NCI-H1694 (cell line): ENCODE data around the gene CMSS1.

Experiments used
- DNase-seq: peaks from one replicate; lab custom pipeline; 2025; lab: John Stamatoyannopoulos, UW

Gene CMSS1

DNA sequence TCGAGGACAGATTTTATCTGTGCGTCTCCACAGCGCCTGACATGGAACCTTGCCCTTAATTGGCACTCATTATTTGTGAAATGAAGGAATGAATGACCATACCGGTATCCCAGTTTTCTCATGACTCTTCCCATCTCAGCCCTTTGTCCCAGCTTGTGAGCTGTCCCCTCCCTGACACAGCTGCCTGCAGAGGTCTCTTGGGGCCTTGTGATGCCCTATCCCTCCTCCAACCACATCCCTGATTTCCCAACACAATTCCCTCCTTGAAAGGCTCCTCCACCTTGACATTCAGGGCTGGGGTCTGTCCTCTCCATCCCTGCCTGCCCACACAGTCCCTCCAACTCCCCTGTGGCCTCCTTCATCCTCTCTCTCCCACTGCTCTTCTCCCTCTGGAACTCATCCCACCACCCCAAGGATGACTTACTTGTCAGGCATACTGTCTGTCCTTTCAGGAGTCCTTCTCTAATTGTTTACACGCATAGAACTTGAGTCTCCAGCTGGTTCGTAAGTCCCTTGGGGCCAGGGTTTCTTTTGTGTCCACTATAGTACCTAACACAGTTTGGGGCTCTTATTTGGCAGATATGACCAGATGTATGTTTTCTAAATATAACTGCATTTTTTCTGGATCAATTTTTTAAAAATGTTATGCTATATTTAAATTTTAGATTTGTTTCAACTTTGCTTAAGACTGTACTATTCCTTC lies 332.2 kb downstream of the CMSS1 start:
- DNase-seq, result no peak

DNA sequence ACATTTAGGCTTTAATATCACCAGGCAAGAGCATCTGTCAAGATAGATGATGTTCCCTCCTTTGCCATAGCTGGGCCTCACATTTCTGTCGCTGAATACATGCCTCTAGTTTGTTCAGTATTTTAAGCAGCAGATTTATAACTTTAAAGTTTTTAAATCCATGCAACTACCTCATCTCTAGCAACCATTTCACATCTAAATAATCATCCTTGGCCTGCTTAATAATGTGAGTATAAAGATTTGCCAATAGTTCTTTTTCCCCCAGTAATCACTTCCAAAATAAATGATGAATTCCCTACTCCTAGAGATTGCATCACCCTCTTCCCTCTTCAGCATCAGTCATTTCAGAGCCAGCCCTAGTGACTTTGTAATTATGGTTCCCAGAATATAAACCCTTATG lies 332.8 kb downstream of the CMSS1 start:
- no peak for DNase-seq

DNA sequence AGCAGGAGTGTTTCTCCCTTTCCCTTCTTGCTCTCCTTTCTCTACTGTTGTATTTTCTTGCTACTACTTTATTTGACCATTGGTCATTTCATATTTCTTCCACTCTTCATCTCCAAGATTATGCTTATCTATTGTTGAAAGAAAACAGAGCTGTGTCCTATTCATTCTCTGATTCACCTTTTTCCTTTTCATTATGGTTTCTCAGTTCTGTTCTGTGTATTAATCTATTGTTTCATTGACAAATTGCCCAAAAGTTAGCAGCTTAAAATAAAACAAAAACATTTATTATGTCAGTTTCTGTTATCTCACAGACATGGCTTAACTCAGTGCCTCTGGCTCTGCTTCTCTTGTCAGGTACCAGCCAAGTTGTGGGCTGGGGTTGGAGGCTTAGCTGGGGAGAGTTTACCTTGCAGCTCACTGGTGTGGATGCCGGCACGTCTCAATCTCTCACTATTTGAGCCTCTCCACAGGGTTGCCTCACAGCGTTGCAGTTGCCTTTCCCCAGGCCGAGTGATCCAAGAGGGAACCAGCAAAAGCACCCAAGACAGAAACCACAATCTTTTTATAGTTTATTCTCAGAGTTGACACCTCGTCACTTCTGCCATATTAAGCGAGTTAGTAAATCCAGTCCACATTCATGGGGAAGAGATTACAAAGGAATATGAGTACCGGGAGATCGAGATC lies 333.5 kb downstream of the CMSS1 start:
- no peak for DNase-seq

DNA sequence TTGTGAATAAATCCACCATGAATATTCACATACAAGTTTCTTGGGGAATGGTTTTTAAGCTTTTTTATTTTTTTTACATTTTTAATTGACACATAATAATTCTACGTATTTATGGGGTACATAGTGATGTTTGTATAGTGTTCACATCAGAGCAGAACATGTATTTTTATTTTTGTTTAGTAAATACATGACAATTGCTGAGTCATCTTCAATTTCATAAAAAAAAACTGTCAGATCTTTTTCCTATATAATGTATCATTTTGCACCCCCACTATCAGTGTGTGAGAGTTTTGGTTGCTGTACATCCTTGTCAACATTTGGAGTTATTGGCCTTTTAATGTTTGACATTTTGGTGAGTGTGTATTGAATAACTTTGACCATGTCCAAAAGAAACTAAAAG lies 336.5 kb downstream of the CMSS1 start:
- no peak for DNase-seq

DNA sequence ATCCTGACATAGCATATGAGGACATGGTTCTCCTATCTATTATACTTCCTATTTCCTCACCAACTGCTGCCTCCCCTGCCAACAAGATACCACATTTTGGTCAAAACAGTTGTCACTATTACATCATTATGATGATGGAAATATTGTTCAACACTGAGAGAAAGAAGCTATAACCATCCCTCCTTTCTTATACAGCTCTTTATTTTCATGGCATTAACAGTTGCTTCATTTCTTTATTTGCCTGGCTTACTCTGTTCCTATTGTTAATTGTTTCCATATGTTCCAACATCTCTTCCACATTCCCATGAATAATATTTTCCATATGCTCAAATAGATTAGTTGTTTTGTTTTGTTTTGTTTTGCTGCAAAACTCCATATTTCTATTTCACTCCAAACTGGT lies 337.5 kb downstream of the CMSS1 start:
- DNase-seq, result no peak

DNA sequence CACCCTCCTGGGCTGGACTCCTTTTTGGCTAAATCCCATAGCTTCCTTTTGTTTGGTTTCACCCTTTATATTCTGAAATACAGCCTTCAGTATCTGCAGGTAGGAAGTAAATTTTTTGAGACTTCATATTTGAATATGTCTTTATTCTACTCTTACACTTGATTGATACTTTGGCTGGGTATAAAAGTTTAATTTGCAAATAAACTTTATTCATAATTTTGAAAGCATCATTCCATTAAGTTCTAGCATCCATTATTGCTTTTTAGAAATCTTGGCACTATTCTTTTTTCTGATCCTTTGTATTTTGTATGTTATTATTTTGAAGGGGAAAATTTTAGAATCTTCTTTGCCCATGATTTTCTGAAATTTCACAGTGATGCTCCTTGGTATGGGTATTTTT lies 337.9 kb downstream of the CMSS1 start:
- no peak for DNase-seq

DNA sequence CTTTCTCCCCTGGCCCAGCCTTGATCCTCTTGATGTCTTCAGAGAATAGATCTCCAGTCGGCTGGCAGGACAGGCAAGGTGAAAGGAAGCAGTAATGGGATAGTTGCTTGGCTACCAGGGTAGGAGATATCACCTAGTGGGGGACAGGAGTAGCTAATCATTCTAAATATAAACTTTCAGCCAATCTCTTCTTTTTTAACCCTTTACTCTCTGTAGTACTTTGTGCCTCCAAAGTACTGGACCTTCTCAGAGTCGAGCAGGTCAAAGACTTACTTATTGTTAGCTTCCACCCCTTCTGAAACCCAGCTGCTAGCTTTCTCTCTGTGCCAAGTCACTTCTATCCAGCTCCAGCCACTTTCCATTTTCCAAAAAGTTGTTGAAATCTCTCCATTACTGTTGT lies 340.0 kb downstream of the CMSS1 start:
- no peak for DNase-seq

DNA sequence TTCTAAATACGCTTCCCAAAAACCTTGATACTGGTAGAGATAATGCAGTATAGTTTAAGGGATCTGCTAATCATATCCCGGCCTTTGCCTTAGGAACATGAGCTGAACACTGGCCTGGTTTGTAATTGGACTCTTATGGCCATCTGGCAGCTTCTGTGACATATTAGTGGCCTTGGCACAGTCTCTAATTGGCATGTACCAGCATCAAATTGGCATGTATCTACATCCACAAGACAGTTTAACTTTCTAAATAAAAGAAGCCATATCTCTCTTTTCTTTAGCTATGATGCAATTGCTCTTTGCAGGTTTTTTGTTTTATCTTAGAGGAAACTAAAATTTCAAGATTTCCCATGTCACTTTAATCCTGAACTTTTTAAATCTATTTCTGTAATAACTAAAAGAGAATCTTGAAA lies 341.3 kb downstream of the CMSS1 start:
- DNase-seq, result peak; percentile 76

DNA sequence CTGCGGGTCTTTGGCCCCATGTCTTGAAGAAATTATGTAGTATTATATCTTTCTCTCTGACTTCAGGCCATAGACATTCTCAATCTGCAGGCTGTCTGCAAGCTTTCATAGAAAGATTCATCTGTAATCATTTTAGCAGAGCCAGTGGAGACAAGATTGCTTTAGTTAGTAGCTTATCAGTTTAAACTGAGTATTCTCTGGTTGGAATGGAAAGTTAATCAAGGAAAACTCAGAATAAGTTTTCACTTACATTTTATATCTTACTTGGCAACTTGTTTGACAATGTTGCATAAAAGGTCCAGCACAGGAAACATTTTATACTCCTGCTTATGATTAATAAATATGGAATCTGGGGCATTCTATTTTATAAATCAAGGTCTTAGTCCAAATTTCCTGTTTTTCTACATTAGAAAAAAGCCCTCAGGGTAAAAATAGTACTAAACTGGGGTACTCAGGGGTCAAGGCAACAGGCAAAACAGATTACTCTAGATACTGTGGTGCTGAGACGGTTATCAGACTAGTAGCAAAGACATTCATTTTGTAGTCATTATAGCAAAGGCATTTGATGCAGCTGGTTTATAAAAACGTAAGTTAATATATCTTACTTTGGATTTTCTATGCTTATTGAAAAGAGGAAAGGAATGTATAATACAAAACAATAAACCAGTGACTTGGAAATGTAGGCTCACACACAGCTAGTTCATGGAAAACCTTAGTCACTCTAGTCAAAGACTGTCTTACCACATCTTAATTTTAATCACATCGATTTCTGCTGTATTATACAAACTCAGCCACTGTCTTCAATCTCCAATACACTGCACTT lies 341.9 kb downstream of the CMSS1 start:
- DNase-seq, result no peak

DNA sequence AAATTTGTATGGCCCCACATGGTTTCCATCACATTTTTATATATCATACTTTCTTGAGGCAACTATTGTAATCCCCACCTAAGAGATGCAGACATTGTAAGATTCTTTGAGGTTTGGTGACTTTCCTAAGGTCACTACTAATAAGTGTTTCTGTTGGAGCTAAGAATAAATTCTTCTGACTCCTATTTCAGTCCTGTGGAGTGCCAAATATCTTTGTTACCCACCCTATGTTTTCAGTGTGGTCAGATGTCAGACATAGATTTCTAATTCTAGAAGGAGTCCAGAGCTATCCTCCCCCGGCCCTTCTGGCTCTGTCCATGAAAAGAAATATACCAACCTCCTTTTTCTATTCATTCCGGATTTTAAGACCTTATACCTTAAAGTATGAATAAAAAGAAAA lies 342.9 kb downstream of the CMSS1 start:
- no peak for DNase-seq

DNA sequence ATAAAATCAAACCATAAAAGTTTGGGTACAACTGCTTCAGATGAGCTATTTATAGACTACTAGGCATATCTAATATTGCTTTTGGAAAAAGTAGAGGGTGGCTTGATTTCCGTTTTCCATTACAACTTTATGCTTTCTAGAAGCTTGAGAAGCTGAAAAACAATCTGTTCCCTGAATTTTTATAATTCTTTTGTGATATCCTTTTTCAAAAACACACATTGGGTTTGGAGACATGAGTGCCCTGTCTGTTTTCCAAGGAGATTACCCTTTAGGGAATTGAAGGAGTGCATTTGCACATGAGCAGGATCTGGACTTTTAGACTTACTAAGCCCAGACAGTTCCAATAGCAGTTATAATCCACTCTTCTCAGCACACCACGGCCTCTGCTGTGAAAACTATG lies 346.1 kb downstream of the CMSS1 start:
- DNase-seq, result no peak

DNA sequence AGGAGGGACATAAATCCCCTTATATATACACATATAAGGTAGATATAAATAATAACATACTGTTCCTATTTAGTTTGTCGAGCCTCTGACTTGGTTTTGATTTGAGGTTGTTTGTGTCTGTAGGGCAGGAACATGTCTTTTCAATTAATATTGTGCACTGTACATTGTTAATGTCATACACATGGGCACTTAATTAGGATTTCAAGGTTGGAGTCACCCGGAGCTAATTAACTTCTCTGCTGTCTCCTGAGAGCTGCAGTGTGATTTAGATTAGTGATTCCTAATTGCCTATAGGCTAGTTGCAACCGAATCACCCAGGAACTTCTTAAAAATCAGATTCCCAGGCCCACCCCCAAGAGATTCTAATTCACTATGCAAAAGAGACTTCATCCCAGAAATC lies 347.1 kb downstream of the CMSS1 start:
- DNase-seq, result no peak

DNA sequence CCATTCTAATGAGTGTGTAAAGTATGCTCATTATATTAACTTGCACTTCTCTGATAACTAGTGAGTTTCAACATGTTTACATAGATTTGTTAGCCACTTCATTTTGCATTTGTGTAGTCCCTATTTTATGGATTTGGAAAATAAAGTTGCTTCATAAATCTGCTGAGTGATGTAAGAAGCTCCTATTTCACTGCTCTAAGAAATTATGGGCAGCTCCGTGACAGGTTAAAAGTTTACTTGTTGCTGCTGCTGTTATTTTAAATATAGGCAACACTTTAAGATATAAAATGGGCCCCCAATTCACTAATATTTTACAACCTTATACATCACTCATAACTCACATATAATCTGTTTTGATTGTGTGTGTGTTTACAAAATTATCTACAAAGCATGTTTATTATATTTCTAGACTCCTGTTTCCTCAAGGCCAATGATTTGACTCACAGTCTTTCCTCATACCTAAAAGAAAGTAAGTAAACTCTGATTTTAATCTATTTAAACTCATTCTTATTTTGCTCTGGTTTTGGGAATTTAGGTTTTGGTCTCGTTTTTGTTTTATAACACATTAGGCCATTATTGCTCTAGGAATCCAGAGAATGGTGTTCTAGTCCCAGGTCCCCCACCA lies 348.4 kb downstream of the CMSS1 start:
- DNase-seq, result no peak

DNA sequence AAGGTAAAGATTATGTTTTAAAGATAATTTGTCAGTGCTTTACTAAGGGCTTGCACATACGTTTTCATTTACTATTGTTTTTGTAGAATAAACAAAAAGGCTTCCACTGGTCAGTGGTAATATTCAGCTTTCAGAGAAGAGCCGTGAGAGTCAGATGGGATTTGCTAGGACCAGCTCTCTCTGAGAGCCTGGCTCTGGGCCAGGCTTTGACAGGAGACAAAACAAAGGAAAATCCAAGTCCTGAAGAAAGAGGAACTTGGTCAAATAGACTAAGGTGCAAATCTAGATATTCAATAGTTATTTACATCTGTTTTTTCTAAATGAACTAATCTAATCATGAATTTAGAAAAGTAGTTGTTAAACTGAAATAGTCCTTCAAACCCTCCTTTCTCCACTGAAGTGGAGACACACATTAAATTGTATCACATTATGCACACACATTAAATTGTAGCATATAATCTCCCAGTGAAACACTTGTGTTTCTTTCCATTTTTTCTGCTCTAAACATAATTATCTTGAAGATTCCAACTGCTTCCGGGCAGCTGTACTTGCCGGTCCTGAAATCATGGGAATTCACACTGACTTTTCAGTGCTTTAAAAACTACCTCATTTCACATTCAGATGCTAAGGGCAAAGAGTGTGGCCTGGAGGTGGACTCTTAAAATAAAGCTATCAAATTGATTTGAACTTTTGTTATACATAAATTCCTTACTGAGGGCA lies 351.7 kb downstream of the CMSS1 start:
- DNase-seq, result no peak

DNA sequence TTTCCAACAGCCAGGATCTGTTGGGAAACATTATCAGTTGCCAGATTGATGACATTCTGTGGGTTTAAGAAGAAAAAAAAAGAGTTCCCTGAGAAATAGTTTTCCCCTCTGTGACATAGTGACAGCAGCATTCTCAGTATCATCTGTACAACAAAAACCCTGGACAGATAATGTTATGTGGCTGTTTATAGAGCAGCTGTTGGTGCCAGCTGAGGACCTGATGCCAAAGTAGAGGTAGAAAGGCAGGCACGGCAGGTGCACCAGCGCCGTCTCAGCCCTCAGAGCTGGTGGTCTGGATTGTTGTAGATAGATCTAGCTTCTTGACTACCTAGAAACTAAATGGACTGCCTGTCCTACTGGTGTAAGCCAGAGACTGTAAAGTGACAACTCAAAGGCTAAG lies 352.8 kb downstream of the CMSS1 start:
- no peak for DNase-seq

DNA sequence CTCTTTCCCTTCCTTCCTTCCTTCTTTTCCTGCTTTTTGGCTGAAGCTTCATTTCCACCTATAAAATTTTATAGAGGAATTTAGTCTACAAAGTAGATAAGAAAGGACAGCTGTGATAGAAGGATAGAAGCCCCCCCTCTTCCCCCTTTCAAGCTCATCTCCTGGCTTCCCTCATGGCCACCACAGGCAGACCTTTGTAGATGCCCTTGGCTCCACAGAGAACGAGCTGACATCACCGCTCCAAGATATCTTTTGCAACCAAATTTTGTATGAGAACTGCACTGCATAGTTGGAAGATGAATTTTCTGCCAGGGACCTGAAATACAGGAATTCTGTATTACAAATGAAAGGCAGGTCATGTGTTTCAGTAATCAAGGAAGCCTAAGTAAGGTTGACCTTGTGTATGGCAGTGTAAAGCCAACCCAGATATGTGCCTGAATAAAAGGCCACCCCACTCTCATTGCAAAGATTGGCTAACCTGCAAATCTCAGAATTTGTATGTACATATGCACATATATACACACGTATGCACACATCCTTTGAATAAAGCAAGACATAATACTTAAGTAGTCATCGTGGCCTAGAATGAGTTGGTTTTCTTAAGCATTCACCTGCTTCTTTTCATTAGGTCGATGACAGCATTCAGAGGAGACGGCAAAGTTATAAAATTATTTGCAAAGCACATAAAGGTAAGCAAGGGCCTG lies 353.7 kb downstream of the CMSS1 start:
- no peak for DNase-seq

DNA sequence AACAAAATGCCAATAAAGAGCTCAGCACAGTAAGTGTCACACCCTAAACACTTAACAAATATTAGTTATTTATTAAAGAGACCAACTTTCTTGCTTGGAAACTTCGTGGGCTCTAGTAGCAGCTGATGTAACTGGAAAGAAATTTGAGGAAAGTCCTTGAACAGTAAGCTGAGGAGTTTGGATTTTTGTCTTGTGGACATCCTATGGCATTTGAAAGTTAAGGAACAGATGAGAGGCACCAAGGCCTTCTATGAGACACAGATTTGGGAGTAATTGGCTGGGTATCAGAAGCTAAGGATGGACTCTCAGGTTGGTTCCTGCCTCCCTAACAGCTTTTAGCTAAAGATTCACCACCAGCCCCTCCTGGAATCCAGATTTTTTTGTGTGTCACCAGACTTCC lies 356.3 kb downstream of the CMSS1 start:
- DNase-seq, result no peak

DNA sequence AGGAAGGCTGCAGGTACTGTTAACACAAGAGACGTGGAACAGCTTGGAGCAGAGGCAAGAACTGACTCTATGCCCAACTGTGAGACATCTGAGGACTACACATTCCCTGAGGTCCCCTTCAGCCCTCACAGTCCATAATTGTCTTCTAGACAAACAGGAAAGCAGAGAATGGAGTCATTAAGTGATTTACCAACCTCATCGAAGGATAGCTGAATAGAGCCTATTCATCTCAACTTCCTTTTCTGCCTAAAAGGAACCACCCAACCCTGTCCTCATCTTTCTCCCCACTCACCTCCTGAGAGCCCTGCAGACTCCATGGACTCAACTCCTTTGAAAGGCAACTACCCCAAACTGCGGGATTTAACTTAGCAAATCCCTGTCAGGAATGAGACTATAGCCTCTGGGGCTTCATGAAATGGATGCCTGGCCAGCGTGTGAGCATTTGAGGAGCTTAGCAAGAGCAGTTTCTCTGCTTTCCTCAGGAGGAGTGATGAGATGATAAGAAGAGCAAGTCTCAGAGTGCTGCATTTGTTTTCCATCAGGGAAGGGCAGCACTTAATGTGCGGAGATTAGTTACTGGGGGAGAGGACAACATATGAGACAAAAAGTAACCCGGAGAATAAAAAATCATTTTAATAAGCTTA lies 358.1 kb downstream of the CMSS1 start:
- DNase-seq, result no peak

DNA sequence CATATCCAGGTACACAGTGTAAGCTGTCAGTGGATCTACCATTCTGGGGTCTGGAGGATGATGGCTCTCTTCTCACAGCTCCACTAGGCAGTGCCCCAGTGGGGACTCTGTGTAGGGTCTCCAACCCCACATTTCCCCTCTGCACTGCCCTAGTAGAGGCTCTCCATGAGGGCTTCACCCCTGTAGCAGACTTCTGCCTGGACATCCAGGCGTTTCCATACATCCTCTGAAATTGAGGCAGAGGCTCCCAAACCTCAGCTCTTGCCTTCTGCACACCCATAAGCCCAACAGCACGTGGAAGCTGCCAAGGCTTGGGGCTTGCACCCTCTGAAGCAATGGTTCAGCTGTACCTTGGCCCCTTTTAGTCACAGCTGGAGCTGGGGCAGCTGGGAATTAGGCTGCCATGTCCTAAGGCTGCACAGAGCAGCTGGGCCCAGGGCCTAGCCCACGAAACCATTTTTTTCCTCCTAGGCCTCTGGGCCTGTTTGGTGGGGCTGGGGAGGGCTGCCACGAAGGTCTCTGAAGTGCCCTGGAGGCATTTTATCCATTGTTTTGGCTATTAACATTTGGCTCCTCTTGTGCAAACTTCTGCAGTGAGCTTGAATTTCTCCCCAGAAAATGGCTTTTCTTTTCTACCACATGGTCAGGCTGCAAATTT lies 362.2 kb downstream of the CMSS1 start:
- no peak for DNase-seq

DNA sequence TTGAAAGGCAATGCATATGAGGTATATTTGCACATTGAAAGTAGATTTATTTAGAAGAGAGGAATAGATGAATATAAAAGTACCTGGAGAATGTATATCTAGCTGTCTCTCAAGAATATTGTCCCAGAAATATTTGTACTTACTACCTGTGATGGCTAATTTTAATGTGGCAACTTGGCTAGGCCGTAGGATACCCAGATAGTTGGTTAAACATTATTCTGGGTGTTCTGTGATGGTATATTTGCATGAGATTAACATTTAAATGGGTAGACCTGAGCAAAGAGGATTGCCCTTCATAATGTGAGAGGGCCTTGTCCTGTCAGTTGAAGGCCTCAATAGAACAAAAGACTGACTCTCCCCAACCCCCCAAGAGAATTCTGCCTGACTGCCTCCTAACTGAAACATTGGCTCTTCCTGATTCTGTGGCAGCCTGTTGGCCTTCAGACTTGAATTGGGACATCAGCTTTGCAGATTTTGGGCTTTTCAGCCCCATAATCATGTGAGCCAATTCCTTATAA lies 366.0 kb downstream of the CMSS1 start:
- no peak for DNase-seq
